GM21825 (cell line): Measurements from ENCODE around the gene DTHD1.

Source experiments
- ATAC-seq: cut with Tn5 transposase; IDR thresholded peaks from one replicate; pipeline ENCODE4 v1.9.1; 2021; ENCODE audit warnings: mild to moderate bottlenecking, moderate library complexity; ENCODE audit not compliant: unreplicated experiment

DTHD1 gene

DNA sequence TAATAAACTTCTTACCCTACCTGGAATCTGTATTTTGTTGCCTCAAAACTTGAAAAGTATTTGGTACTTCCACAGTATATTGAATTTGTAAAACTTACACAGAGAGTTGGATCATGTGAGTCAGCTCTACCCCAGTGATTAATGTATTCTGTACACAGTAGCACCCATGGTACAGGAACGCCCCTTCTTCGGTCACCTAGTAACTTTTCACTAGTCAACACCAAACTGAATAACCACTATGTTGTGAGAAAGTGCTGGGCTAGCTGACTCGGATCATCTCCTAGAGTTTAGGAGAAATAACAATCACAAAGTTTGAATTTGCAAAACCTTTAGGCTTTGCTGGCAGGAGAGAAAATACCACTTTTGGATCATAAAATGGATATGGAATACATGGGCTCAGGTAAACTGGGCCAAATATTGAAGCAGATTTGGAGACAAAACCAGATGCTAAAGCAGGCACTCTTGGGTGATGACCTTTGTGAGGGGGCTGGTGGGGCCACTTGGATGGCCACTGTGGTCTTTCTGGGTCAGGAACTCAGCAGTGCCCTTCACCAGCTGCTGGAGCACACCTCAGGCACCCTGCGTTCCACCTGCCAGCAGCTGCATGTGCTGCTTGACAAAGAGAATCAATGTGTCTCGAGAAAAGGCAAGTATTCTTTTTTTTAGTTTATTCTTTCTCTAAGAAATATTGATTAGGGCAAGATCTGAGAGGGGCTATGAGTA is at the start of gene DTHD1:
DTHD1 (plus strand) TSS at position 233 of the 723 bp plus-strand sequence; CDS start at position 376, 143 bp downstream.
- no peak for ATAC-seq

DNA sequence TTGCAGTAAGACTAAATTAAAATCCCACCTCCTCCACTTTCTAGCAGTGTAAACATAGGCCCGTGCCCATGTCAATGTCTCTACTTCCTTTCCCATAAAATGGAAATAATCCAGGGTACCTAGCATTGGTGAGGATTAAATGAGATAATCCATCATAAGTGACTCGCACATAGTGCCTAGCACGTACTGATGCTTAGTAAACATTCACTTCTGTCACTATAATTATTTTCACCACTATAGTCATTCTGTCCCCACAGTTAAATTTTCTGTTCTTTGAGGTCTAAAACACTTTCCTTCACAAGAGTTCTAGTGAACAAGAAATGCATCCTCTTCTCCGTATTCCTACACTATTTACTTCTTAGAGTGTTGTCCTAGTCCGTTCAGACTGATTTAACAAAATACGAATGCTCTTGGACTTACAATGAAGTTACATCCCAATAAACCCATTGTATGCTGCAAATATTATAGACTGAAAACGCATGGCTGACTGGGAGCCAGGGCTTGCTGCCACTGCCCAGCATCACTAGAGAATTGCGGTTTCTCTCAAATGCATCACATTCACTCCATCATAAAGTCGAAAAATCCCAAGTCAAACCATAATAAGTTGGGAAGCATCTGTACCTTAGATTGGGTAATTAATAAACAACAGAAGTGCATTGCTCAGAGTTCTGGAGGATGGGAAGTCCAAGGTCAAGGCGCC is 47.7 kb upstream of the DTHD1 start:
- no peak for ATAC-seq

DNA sequence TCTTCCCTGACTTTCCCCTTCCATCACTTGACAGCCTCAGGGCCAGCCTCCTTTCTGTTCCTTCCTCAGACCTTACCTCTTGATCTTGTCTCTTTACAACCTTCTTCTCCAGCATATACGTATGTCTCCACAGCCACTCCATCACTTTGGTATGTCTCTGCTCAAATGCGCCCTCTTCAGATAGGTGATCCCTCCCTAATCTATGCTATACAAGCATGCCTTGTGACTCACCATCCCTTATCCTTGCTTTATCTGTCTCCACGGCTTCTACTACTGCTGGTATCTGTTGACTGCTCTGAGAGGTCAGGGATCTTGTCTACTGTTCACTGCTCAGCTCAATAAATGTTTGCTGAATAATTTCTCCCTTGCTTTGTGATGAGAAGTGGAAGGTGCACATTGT is 46.1 kb upstream of the DTHD1 start:
- no peak for ATAC-seq

DNA sequence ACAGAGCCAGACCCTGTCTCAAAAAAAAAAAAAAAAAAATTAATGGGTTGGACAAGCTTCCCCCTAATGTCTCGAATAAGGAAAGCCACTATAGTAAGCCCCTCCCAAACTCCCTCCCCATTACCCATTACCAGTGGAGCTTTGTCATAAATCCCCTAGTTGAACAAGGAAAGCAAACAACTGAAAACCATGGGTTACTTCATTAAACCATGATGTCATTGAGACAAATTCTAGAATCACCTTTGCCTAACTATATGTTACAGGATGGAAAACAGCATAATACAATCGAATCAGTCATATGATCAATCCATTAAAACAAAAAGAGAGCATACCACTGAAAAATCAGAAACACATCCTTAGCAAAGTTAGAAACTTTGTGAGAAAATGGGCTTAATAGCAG is 45.3 kb upstream of the DTHD1 start:
- ATAC-seq, result no peak

DNA sequence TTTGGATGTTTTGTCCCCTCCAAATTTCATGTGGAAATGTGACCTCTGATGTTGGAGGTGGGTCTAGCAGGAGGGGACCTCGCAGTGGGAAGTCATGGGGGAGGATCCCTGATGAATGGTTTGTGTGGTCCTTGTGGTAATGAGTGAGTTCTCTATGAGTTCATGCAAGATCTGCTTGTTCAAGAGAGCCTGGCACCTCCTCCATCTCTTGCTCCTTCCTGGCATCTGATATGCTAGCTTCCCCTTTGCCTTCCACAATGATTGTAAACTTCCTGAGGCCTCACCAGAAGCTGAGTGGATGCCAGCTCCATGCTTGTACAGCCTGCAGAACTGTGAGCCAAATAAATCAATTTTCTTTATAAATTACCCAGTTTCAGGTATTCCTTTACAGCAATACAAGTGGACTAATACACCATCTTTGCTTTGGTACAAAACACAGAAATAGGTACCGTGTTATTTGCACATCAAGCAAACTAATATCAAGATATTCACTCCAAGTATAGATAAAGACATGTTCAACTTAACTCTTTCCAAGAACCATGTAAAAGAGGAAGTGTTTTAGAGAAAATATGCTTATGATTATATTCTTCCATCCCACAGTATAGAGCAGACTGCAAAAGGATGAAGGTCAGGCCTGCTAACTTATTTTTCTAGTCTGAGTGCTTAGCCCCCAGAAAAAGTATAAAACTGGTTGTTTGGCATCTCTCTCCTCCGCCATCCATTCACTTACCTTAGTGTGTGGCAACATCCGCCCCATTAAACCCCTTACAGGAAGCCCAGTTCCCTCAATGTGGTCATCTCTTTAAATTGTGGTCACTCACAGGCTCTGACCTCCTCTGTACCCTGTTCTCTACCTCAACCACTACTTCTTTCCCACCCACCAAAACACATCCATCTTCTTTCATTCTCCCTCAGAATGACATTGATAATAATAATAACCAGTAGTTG is 43.8 kb upstream of the DTHD1 start:
- no peak for ATAC-seq

DNA sequence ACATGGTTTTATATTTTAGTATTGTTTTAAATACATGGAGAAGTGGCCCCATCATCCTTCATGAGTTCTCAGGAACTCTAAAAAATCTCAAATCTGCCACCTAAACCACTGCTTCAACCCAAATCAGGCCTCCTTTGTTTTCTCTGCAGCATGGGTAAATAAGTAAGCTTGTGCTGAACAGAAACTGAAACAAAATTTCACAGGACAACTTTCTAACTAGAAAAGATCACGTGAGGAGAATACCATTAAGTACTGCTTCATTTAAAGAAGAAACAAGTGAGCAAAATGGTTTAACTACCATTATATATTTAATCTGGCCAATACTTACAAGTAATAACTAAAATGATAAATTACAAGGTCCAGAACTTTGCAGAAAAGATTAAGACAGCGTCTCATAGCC is 39.6 kb upstream of the DTHD1 start:
- ATAC-seq, result peak; percentile 51

DNA sequence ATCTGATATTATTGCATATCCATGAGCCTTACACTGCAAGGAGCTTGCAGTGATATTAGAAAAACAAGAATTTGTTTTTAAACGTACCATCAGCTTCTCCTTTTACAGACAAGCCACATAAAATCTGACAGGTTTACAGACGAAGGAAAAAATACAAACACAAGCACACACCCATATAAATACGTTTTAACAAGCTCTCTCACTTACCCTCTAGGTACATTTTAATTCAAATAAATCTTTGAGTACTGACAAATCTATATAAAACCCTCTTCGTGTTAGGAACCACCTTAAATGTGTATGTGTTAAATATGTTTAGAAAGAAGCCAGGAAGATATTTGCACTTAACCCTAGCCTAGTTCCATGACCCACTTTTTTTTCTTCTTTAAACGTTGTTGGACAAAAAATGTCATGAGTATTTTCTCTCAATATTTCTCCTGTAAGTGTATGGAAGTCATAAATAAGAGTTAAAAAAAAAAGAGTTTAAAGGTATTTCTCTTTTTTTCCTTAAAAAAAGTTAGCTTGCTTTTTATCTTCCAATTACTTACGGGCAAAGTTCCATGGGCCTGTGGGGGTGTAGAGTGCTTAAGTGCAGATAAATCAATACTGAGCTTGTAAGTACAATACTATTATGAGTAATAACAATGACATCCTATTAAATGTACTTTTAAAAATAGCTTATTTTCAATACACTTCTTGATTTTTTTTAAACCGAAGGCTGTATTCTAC is 38.6 kb upstream of the DTHD1 start:
- ATAC-seq, result no peak

DNA sequence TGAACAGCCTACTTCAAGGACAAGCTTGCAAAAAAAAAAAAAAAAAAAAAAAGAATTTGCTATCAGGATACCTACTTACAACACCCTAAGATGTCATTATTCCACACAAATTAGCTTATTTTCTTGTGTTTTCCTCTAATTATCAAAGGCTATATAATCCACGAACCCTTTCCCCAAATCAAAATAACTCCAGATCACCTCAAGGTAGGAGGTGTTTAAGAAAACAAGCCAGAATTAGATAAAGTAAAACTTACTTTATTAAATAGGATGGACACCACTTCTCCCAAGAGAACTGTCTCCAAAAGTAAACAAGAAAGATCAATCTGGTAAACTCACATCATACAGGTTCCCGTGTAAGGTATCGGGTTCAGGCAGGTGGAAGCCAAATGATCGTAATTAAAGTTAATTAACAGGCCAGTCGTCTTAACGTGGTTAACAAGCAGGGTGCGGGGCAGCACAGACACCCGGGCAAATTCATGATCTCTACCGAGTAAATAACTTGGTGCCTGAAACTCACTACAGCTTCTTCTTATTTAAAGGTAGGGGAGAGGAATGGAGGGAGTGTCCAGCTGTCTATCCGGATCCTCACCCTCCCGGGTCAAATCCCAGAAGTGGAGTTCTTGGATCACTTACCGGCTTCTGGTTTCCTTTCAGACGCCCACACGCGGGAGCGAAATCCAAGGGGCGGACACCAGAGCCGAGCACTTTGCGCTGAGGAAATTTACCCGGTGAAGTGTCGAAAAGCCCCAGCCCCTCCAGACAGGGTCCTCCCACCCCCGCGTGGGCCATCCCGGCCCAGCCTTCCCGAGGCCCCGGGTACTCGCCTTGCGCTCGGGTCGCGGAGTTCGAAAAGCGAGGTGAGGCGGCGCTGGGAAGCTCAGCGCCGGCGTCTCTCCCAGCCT is 37.8 kb upstream of the DTHD1 start:
- peak; percentile 25 for ATAC-seq

DNA sequence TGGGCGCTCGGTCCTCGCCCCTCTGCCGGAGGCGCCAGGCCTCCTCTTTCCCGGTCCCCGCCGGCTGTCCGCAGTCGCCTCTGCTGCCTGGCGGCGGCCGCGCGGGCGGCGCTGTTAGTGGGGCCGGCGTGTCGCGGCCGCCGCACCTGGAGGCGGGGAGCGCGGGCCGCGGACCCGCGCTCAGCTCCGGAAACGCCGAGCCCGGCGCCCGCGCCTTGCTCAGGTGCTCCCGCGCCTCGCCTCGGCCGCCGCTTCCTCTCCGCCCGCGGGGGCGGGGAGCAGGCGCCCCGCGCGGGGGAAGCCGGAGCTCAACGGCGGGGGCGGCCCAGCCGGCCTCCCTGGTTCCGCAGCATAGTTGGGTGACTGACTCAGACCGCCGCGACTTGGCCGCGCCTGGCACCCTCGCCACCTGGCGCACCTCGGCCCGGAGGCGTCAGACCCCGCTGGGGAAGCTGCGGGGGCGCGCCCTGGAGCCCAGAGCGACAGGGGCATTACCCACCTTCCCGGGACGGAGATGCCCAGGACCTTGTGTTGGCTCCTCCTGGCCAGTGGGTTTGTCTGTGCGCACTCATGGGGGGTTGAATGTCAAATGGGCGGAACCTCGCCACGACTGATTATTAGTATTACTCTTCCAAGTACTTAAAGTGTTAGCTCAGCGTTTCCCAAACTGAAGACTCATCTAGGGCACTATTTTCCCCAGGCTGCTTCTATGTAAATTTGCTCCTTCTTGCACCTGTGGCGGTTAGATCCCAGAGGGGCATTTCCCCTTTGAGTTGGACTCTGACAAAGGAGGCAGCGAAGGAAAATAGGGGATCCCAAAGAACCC is 36.9 kb upstream of the DTHD1 start, which contains the start of gene ARAP2:
ARAP2 (minus strand) TSS at position 258 of the 826 bp plus-strand sequence. CDS start 15,028 bp downstream, outside the sequence.
- ATAC-seq, result peak; percentile 59

DNA sequence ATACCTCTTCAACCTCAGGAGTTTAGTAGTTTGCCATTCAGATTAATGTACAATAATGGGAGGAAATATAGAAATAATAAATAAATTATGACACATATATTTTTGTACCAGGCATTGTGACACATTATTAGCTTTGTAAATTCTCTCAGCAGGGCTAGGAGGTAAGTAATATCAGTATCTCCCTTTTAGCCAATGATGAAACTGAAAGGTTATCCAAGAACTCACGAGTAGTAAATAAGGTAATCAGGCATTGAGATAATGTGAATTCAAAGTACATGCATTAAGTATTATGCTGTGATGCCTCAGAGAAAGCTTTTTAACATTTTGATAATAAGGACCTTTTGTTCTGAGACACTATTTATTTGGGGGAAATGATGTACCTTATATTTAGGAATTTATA is 31.8 kb upstream of the DTHD1 start:
- ATAC-seq, result no peak

DNA sequence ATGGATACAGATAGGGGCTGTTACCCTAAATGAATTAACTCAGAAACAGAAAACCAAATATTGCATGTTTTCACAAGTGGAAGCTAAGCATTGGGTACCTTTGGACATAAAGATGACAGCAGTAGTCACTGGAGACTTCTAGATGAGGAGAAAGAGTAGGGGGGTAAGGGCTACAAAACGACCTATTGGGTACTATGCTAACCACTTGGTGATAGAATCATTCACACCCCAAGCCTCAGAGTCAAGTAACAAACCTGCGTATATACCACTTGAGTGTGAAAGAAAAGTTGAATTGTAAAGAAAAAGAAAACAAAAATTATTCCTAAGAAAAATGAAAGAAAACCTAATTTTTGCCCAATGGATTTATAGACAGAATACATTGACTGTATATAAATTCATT is 29.4 kb upstream of the DTHD1 start:
- ATAC-seq, result no peak

DNA sequence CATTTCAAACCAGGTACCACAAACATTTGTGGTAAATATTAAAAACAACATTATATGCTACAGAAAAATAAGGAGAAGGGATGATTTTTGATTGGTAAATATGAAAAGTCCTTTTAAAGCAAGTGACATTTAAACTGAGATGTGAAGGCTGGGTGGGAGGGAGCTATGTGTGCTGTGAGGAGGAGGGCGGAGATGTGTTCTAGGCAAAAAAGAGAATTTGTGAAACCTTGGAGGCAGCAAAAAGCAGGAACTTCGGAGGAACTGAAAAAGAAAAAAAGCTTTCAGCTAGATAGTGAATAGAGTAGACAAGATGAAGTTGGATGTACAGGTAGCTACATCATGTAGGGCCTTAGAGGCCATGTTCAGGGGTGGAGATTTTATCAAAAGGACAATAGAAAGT is 27.0 kb upstream of the DTHD1 start:
- ATAC-seq, result no peak

DNA sequence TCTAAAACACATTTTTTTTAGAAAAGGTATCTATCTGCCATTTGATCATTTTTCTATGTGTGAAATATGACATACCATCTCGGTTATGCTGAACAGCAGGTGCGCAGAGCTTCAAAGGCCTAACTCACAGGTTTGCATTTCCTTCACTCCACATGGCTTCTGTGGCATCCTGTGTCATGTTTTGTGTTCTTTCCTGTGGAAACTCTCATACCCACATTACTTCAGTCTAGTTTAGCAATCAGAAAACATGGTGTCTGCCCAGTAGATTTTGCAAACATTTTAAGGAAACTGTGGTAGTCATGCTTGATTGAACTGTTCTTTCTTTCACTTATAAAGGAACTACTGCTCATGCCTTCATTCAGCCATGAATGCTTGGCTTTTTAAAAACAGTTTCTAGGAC is 25.8 kb upstream of the DTHD1 start:
- ATAC-seq, result peak; percentile 88

DNA sequence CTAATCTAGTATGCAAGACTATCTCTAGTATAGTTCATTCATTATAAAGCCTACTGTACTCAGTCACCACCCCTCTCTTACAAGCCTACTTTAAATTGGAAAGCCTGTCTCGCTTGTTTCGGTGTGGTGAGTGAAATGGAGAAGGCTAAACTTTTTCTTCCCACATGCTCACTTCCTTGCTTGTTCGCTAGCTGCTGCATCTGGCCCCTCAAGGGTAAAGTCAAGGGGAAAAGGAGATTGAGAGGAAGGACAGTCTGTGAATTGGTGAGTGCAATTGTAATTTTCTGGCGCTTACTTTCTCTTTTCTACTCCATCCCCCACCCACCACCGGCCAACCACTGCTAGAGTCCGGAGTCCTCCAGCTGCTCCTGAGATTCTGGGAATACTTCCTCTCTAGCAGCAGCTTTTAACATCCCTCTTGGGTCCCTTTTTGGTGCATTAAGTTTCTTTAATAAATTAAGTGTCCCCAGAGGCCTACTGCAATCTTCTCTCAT is 25.0 kb upstream of the DTHD1 start:
- peak; percentile 42 for ATAC-seq

DNA sequence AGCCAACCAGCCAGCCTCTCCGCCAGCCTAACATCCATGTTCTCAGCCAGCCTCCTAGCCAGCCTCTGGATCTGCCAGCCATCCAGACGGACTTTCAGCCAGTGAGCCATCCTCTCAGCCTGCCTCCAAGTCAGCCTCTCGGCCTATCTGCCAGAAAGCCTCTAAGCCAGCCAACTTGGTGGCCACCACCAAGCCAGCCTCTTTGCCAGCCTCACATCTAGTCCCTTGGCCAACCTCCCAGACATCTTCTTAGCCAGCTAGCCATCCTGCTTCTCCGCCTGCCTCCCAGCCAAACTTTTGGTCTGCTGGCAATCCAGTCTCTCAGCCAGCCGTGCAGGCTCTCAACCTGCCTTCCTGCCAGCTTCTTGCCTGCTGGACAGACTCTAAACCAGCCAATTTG is 20.7 kb upstream of the DTHD1 start:
- ATAC-seq, result no peak

DNA sequence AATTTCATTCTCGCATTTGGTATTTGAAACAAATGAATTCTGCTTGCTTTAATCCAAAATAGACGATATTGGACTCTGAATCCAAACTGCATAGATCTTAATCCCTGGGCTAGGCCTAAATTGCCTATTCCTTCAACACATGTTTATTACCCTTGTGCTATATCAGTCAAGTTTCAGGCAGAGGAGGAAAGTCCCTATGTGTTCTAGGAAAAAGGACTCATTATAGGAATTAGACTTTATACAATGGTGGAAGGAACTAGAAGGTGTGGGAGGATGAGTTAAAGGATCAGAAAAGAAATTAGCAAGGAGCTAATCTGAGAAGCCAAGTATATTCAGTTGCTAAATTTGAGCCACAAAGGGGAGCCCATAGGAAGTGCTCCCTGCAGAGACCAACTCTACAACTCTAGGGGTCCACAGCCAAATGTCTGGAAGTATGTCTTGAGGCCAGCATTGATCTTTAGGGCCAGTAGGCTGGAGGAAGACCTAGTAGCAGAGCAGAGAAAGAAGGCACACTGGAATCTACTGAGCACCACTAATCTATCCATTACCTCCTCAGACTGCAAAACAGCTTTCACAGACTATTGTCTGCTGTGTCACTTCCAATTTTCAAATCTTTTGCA is 17.1 kb upstream of the DTHD1 start:
- no peak for ATAC-seq

DNA sequence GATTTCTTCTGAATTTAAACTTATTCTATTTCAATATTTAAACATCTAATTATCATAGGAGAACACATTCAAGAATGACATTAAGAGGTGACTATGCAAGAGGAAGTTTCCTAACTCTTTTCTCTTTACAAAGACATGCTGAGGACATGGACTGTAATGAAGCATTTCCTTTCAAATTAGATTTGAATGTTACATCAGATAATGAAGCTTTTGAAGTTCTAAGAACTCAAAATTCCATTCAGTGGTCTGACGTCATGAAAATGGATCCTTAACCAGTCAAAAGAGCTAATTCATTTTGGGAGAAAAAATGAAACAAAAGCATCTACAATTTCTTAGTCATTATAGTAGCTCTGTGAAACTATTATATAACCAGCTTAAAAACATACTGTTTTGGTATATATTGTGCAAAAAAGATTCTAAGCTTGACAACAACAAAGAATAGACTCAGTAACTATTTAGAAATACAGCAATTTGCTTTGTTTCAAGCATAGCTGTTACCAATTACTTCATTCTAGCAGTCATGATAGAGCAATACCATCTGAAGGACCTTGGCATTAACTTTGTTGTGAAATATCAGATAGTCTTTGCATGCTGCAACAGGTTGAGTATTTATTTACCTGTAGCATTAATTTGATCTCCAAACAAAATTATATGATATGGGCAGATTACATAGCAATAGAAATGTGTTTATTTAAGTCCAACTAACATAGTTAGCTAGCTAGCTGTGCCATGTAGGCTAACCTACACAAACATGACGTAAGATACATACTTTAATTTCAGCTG is 13.7 kb upstream of the DTHD1 start:
- ATAC-seq, result no peak
